SU-DHL-6 (cell line): ENCODE results near the gene FEM1B.

Experiments
- CTCF ChIP-seq: fragments of 200-600 bp; sonication (generic); IDR thresholded peaks from one replicate; pipeline ENCODE4 v1.5.1; 2017; ENCODE audit warnings: antibody characterized with exemption, mild to moderate bottlenecking, low read length, moderate library complexity; ENCODE audit not compliant: insufficient read depth, poor library complexity, severe bottlenecking
- EZH2phosphoT487 ChIP-seq: fragments of 200-600 bp; sonication (generic), shearing (Covaris generic); conservative IDR thresholded peaks from 2 replicates; pipeline ENCODE4 v1.6.1; 2018; ENCODE audit warnings: mild to moderate bottlenecking, antibody characterized with exemption, low read length, moderate library complexity, mixed read lengths

- TF ChIP-seq CTCF (no peak), EZH2phosphoT487 (no peak)
These were observed 66.2 kb downstream of the FEM1B start for GRCh38 chr15:68343579-68344225.
